Aorta (tissue), 5 donors: ENCODE measurements around the gene EGR1. TPM values are rescaled to one million over a fixed set of nuclear protein-coding genes. Genes with fewer than 3 reads are reported as not detected.

Experiments
- ATAC-seq: fragments of 200-7000 bp; cut with Tn5 transposase; one replicate; pipeline ENCODE4 v1.9.1; 2022; ENCODE audit warnings: moderate library complexity; ENCODE audit not compliant: low FRiP score
- DNase-seq, 2 donors: peaks; one replicate each; pipeline ENCODE4 v3.0.0-alpha.2; 2020
- H3K27ac ChIP-seq, 2 donors: one replicate each; pipeline ENCODE4 v1.5.1; 2013; ENCODE audit warnings: low read length in 2 of 2, mild to moderate bottlenecking in 2 of 2, moderate library complexity in 2 of 2, control low read depth in 1 of 2, inconsistent platforms in 1 of 2, low read depth in 1 of 2
- H3K27me3 ChIP-seq, 2 donors: one replicate each; pipeline ENCODE4 v1.6.1; 2013; ENCODE audit warnings: control low read depth in 1 of 2, low read length in 1 of 2, mild to moderate bottlenecking in 1 of 2, moderate library complexity in 1 of 2; ENCODE audit not compliant: insufficient read depth in 2 of 2, control insufficient read depth in 1 of 2
- H3K36me3 ChIP-seq, 2 donors: one replicate each; pipeline ENCODE4 v1.6.1; 2013; ENCODE audit warnings: control low read depth in 1 of 2, low read length in 1 of 2, mild to moderate bottlenecking in 1 of 2; ENCODE audit not compliant: insufficient read depth in 2 of 2, control insufficient read depth in 1 of 2
- H3K4me1 ChIP-seq, 2 donors: one replicate each; pipeline ENCODE4 v1.6.1; 2013; ENCODE audit warnings: low read length in 2 of 2, control low read depth in 1 of 2, mild to moderate bottlenecking in 1 of 2, moderate library complexity in 1 of 2; ENCODE audit not compliant: insufficient read depth in 2 of 2, control insufficient read depth in 1 of 2
- H3K4me3 ChIP-seq, 2 donors: one replicate each; pipeline ENCODE4 v1.5.1; 2013; ENCODE audit warnings: low read length in 2 of 2, control low read depth in 1 of 2, mild to moderate bottlenecking in 1 of 2
- H3K9me3 ChIP-seq: one replicate; pipeline ENCODE4 v1.6.1; 2013; ENCODE audit warnings: mild to moderate bottlenecking, low read length; ENCODE audit not compliant: control insufficient read depth
- WGBS, 2 donors: extraction: QIAGEN DNeasy Blood & Tissue Kit; methylation state at CpG; one replicate each; pipeline ENCODE4 v1.1.7; 2013; 5-methylcytosine and 5-hydroxymethylcytosine counted together
- intact Hi-C, 2 donors: fragments of 100-400 bp; cut with DNase I; formaldehyde crosslinking; loops; one replicate each; pipeline versions ENCODE4 v1.14.2 to v1.15.0; 2022
- polyA plus RNA-seq, 2 donors: library from polyadenylated mRNA; stranded (reverse); fragments of 200-250 nt; gene quantifications; one replicate each; pipeline ENCODE4 v1.2.3, GENCODE V29; 2013
- total RNA-seq, 2 donors: library from RNA; stranded (reverse); fragmentation: NEBNext Ultra II Directional; extraction: Animal tissue kit (Norgen Biotek cat#: 25700); gene quantifications; one replicate each; pipeline ENCODE4 v1.2.1, GENCODE V29; 2021
- donor health status: healthy with polysubstance abuse.
- donor health status: Bipolar disorder and iron deficiency.
- donor health status: DM: no; HTN: no; CAD: no.
- donor health status: DM: no; HTN: no; CAD: no.
- donor health status: DM: yes; HTN: yes; CAD: no.

EGR1 gene
- total and polyA plus RNA-seq, 4 donors = 61.5 to 669 (median 229) TPM

DNA sequence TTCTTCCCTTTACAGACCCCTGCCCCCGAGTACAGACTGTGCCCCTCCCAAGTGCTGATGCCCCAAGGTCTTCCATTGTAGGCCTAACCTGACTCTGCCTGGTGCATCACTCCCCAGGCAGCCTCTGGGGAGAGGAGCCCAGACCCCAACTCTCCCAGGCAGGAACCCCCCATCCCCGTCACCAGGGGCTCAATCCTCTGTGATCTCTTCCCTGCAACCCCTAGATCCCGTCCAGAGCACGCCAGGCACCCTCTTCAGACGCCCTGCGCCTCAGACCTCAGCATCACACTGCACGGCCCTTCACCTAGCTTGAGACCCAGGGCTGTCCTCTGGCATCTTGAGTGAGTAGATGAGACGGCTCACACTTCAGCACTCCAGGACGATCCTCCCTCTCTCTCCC lies 6.4 kb upstream of the EGR1 start:
- no peak overlapping the region for H3K27ac ChIP-seq
- DNase-seq (no peak), ATAC-seq (no peak)
- no peaks in the 10 kb centered on the region for H3K4me1 ChIP-seq
- WGBS, 2 donors = 75 to 77% methylated on average over 9 of the region's 9 CpGs
- no peaks in the 10 kb centered on the region for H3K9me3 ChIP-seq
- intact Hi-C loops = no loop called here
- no peaks in the 10 kb centered on the region for H3K27me3 ChIP-seq
- no peak overlapping the region for H3K4me3 ChIP-seq
- no peaks in the 10 kb centered on the region for H3K36me3 ChIP-seq

DNA sequence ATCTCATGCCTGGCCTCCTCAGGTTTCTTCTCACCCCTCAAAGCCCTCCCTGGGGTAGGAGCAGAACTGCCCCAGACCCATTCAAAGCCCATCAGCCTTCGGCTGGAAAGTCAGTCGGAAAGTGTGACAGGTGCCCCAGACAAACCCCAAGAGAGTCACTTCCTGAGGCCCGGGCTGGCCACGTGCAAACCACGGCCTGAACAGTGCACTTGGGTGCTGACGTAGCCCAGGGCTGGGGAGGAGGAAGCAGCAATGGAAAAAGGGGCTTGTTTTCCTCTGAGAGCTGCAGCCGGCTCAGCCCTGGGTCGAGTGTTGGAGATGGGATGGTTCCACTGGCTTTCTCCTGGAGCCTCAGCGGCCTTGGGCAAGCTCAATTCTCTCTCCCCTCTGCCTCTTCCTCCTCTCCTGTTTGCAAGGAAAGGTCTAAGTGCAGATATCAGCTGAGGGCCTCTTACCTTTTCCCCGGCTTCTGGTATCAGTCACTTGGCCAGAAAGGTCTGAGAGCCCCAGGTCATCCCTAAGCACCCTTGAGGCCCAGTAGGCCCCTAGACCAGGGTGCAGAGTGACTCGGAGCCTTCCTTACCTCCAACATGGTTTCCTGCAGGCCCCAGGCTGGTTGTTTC lies 5.9 kb upstream of the EGR1 start:
- Histone ChIP-seq H3K4me3 (no peak overlapping the region), H3K36me3 (no peaks in the 10 kb centered on the region), H3K4me1 (no peaks in the 10 kb centered on the region), H3K9me3 (no peaks in the 10 kb centered on the region), H3K27ac (no peak overlapping the region), H3K27me3 (no peaks in the 10 kb centered on the region)
- DNase-seq (peak; percentile 81 to 85), ATAC-seq (no peak)
- intact Hi-C loops = no loop called here
- 59 to 65% methylated on average over 11 of the region's 11 CpGs for WGBS, 2 donors

DNA sequence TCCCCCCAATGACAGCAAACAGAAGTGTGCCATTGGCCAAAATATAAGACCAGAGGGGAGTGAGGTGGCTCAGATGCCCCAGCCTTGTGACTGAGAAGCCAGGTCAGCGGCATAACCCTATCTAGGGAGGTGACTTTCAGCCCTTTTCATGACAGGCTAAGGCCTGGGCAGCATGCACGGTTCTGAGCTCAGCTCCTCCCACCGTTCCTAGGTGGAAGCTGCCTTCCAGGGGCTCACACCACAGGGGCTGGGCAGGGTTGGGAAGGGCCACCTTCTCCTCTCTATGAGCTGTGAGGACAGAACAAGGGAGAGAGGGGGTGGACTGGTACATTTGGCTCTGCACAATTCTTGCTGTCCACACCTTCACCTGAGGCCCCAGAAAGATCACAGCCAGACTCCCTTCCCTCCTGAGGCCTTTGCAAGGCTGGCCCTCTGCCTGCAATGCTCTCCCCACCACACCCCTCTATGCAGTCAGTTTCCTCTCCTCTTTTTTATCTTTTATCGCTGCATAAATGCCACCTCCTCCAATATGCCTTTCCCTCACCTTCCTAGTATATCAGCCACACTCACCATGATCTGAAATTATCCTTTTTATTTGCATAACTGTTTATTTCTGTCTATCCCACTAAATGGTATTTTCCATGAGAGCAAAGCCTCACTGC lies 5.1 kb upstream of the EGR1 start:
- WGBS, 2 donors = 84 to 90% methylated on average over 4 of the region's 4 CpGs
- H3K27me3 ChIP-seq = no peaks in the 10 kb centered on the region
- no peak overlapping the region for H3K4me3 ChIP-seq
- no peaks in the 10 kb centered on the region for H3K9me3 ChIP-seq
- H3K27ac ChIP-seq = no peak overlapping the region
- H3K4me1 ChIP-seq = no peaks in the 10 kb centered on the region
- ATAC-seq (no peak), DNase-seq (peak in 1 of 2 donors; percentile 63)
- H3K36me3 ChIP-seq = no peaks in the 10 kb centered on the region
- intact Hi-C loops = loop anchor here (5.0 to 10.0 kb wide), 2 partner anchors 82 to 295 kb away; partner anchors contain the start of genes CTNNA1 (in 1 of the 2) and ETF1 (in 1 of the 2)

DNA sequence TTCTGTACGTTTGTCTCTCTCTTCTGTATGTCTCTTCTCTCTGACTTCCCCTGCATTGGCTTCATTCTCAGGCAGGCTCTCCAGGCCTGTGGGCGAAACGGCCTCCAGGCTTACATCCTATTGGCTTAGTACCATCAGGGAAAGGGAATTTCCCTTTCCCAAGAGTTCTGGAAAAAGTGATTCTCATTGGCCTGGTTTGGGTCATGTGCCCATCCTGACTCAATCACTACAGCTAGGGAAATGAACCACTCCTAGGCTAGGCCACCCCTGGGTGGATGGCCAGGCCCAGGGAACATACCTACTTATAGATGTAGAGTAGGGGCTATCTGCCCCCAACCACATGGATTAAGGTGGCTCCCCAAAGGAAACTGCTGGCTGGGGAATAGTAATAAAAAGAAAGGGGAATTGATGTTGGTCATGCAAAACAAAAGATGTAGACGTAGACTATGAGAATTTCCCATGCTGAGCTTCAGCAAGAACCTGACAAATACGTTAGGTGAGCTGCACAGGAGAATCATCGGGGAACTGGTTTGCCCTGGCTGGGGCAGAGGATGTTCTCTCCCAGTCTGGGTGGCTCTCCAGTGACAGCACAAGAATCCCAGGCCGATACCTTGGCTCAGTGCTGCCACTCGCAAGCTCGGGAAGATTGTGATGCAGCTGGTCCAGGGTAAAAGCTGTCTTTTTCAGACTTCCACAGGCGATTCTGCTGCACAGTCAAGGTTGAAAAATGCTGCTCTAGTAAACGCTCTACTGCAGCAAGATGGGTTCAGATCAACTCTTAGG lies 3.7 kb upstream of the EGR1 start:
- Histone ChIP-seq H3K27ac (peak overlapping the region in 1 of 2 donors; percentile 10), H3K4me1 (no peaks in the 10 kb centered on the region), H3K4me3 (no peak overlapping the region), H3K27me3 (peaks cover 0 to 2% of the 10 kb centered on the region in 2 donors), H3K9me3 (no peaks in the 10 kb centered on the region), H3K36me3 (no peaks in the 10 kb centered on the region)
- no peak for ATAC-seq
- DNase-seq = peak in 1 of 2 donors; percentile 77
- 69% methylated on average over 11 of the region's 11 CpGs for WGBS, 2 donors
- intact Hi-C loops = loop anchor here (5.0 to 10.0 kb wide), 2 partner anchors 81 to 293 kb away; partner anchors contain the start of genes CTNNA1 (in 1 of the 2) and ETF1 (in 1 of the 2)

DNA sequence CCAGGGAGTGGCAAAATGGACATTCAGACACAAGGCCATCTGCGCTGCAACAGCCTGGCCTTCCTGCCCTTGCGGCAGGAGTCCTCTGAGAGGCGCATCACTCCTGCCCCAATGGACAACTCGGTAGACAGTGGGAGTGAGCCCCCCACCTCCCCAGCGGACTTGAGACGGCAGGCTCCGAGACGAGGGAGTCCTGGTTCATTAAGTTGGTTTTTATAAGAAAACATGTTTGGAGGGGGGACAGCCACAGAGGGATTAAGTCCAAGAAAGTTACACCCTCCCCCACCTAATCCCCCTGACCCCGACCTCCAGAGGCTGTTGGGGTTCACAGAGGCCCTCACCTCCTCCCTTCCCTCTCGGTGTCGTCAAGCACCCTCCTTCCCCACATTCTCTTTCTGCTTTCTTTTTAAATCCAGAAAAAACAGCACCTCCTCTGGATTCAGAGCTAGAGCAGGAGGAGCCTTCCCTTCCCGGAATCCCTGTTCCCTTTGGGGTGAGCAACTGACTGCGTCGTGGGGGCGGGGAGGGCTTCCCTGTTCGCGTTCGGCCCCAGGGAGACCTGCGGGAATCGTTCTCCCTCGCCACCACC lies 1.8 kb upstream of the EGR1 start:
- intact Hi-C loops = loop anchor here (1.0 to 10.0 kb wide), 4 partner anchors 29 to 291 kb away; partner anchors contain the start of genes CTNNA1 (in 1 of the 2) and ETF1 (in 1 of the 2)
- DNase-seq (no peak), ATAC-seq (peak; percentile 20)
- peak overlapping the region; percentile 37 to 82 for H3K27ac ChIP-seq
- no peaks in the 10 kb centered on the region for H3K36me3 ChIP-seq
- peak overlapping the region; percentile 27 to 29 for H3K4me3 ChIP-seq
- no peaks in the 10 kb centered on the region for H3K4me1 ChIP-seq
- no peaks in the 10 kb centered on the region for H3K9me3 ChIP-seq
- H3K27me3 ChIP-seq = peaks cover 0 to 2% of the 10 kb centered on the region in 2 donors
- WGBS, 2 donors = 11 to 14% methylated on average over 21 of the region's 21 CpGs

DNA sequence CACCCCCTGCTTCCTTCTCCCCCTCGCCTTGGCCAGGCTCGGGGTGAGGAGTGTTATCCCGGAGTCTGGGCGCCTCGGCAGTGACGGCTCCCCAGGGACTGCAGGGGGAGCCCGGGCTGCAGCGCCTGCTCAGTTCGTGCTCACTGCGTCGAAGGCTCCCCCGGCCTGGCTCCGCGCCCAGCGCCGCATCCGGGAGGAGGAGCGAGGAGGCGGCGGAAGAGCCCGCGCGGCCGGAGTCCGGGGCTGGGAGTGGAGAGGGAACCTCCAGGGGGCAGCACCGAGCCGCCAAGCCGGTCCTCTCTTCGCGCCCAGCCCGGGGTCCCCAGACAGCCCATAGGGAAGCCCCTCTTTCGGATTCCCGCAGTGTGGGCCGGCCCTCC lies 1.3 kb upstream of the EGR1 start:
- DNase-seq = peak; percentile 98 to 99
- 0% methylated on average over 28 to 34 of the region's 34 CpGs for WGBS, 2 donors
- no peaks in the 10 kb centered on the region for H3K36me3 ChIP-seq
- no peaks in the 10 kb centered on the region for H3K9me3 ChIP-seq
- no peaks in the 10 kb centered on the region for H3K4me1 ChIP-seq
- peak overlapping the region; percentile 37 to 93 for H3K27ac ChIP-seq
- H3K27me3 ChIP-seq = peaks cover 0 to 2% of the 10 kb centered on the region in 2 donors
- H3K4me3 ChIP-seq = peak overlapping the region; percentile 36 to 60
- ATAC-seq = peak; percentile 90
- intact Hi-C loops = loop anchor here (1.0 to 10.0 kb wide), 4 partner anchors 29 to 291 kb away; partner anchors contain the start of genes CTNNA1 (in 1 of the 2) and ETF1 (in 1 of the 2)

DNA sequence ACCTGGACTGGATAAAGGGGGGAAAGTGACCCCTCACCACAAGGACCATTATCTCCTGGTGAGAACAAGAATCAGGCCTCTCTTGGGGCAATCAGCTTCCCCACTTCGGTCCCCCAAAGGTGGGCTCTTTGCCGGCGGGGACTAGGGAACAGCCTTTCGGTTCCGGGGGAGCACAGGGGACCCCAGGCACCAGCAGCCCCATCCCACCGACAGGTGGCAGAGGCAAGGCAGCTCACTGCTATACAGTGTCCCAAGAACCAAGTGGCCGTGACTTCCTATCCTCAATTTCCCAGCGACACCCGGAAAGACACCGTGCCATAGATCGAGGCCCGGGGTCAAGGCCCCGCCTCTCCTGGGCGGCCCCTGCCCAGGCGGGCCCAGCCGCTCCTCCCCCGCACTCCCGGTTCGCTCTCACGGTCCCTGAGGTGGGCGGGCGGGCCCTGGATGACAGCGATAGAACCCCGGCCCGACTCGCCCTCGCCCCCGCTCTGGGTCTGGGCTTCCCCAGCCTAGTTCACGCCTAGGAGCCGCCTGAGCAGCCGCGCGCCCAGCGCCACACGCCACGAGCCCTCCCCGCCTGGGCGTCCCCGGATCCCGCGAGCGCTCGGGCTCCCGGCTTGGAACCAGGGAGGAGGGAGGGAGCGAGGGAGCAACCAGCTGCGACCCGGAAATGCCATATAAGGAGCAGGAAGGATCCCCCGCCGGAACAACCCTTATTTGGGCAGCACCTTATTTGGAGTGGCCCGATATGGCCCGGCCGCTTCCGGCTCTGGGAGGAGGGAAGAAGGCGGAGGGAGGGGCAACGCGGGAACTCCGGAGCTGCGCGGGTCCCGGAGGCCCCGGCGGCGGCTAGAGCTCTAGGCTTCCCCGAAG lies 655 bp upstream of the EGR1 start:
- Histone ChIP-seq H3K27ac (peak overlapping the region; percentile 7 to 93), H3K4me3 (peak overlapping the region; percentile 39 to 60), H3K27me3 (peaks cover 0 to 2% of the 10 kb centered on the region in 2 donors), H3K9me3 (no peaks in the 10 kb centered on the region), H3K36me3 (no peaks in the 10 kb centered on the region), H3K4me1 (no peaks in the 10 kb centered on the region)
- DNase-seq (peak; percentile 97 to 98), ATAC-seq (peak; percentile 91)
- intact Hi-C loops = loop anchor here (1.0 to 10.0 kb wide), 4 partner anchors 28 to 290 kb away; partner anchors contain the start of genes CTNNA1 (in 1 of the 2) and ETF1 (in 1 of the 2)
- 0% methylated on average over 51 to 64 of the region's 64 CpGs for WGBS, 2 donors
